H1 (cell line): ENCODE measurements around the gene NOD2. TPM values are rescaled to one million over a fixed set of nuclear protein-coding genes. Genes with fewer than 3 reads are reported as not detected.

Source experiments
- CTCF ChIA-PET: fragments of 300-600 bp; sonication (Branson Sonifier 250); formaldehyde crosslinking; loops from one replicate; lab custom pipeline; 2021; ENCODE audit not compliant: partially characterized antibody; lab: Charles Lee
- POLR2A ChIA-PET: fragments of 300-600 bp; sonication (Branson Sonifier 250); formaldehyde crosslinking; loops from one replicate; lab custom pipeline; 2021; ENCODE audit warnings: inconsistent platforms; ENCODE audit not compliant: partially characterized antibody; lab: Charles Lee
- DNase-seq, 2 experiments: peaks; one replicate each; pipeline versions ENCODE4 v3.0.0 to v3.0.0-alpha.2; 2010 to 2022; ENCODE audit warnings: low spot score in 2 of 2, low read depth in 1 of 2, mixed read lengths in 1 of 2
- FAIRE-seq: peaks from 2 replicates; lab custom pipeline; 2011; peaks lifted over from hg19 to GRCh38; lab: Jason Lieb, UNC
- H2AFZ ChIP-seq: 2 replicates; pipeline ENCODE4 v1.8.1; 2012; ENCODE audit warnings: low read length, inconsistent platforms
- H2AK5ac ChIP-seq: 2 replicates; pipeline ENCODE4 v1.6.1; 2013; ENCODE audit warnings: low read depth, low read length
- H2BK120ac ChIP-seq: replicated peaks from 2 replicates; pipeline ENCODE3; 2013; ENCODE audit warnings: low read depth, low read length, inconsistent platforms
- H2BK12ac ChIP-seq: 2 replicates; pipeline ENCODE4 v1.6.1; 2013; ENCODE audit warnings: low read depth, low read length
- H2BK15ac ChIP-seq: 2 replicates; pipeline ENCODE4 v1.6.1; 2013; ENCODE audit warnings: low read length
- H2BK20ac ChIP-seq: 2 replicates; pipeline ENCODE4 v1.6.1; 2013; ENCODE audit warnings: low read length
- H2BK5ac ChIP-seq: 2 replicates; pipeline ENCODE4 v1.6.1; 2013; ENCODE audit warnings: low read depth, low read length
- H3K14ac ChIP-seq: 2 replicates; pipeline ENCODE4 v1.6.1; 2013; ENCODE audit warnings: inconsistent platforms; ENCODE audit not compliant: insufficient read length
- H3K18ac ChIP-seq: 2 replicates; pipeline ENCODE4 v1.6.1; 2013; ENCODE audit warnings: low read length; ENCODE audit errors: extremely low read depth
- H3K23ac ChIP-seq: 2 replicates; pipeline ENCODE4 v1.6.1; 2013; ENCODE audit warnings: inconsistent platforms; ENCODE audit not compliant: insufficient read length
- H3K23me2 ChIP-seq: 2 replicates; pipeline ENCODE4 v1.6.1; 2013; ENCODE audit warnings: low read depth, low read length
- H3K27ac ChIP-seq: 2 replicates; pipeline ENCODE4 v1.6.1; 2011; ENCODE audit warnings: low read depth, low read length, inconsistent platforms
- H3K27me3 ChIP-seq, 4 experiments: replicated peaks in 1 of 4; 1 replicate in 1 of 4; 2 replicates in 3 of 4; pipeline versions ENCODE4 v1.6.1 to v1.8.1; 2011 to 2013; ENCODE audit warnings: low read length in 3 of 4, mild to moderate bottlenecking in 3 of 4, inconsistent platforms in 2 of 4, mixed read lengths in 2 of 4, moderate library complexity in 1 of 4; ENCODE audit not compliant: control insufficient read depth in 3 of 4, insufficient read depth in 3 of 4; ENCODE audit errors: extremely low read depth in 1 of 4
- H3K36me3 ChIP-seq, 4 experiments: 2 replicates each; pipeline versions ENCODE4 v1.6.1 to v1.8.1; 2011 to 2013; ENCODE audit warnings: mild to moderate bottlenecking in 4 of 4, low read length in 3 of 4, moderate library complexity in 2 of 4, control low read depth in 1 of 4, inconsistent platforms in 1 of 4; ENCODE audit not compliant: insufficient read depth in 4 of 4, control insufficient read depth in 2 of 4
- H3K4ac ChIP-seq: replicated peaks from 2 replicates; pipeline ENCODE3; 2013; ENCODE audit warnings: low read length, low read depth, mixed read lengths, inconsistent platforms; ENCODE audit not compliant: insufficient read length
- H3K4me1 ChIP-seq, 4 experiments: replicated peaks in 1 of 4; 1 replicate in 1 of 4; 2 replicates in 3 of 4; pipeline versions ENCODE4 v1.6.1 to v1.8.1; 2011 to 2013; ENCODE audit warnings: low read length in 3 of 4, inconsistent platforms in 2 of 4, mixed read lengths in 1 of 4; ENCODE audit not compliant: insufficient read depth in 4 of 4, control insufficient read depth in 3 of 4
- H3K4me2 ChIP-seq, 2 experiments: 2 replicates each; pipeline versions ENCODE4 v1.6.1 to v1.8.1; 2011 to 2013; ENCODE audit warnings: low read depth in 2 of 2, low read length in 2 of 2, control low read depth in 1 of 2, inconsistent platforms in 1 of 2, mild to moderate bottlenecking in 1 of 2; ENCODE audit not compliant: insufficient read depth in 1 of 2
- H3K4me3 ChIP-seq, 4 experiments: fragments of 200-600, 300-600 bp in 1 of 4; sonication (generic), shearing (Covaris generic), sonication (Bioruptor Twin) in 1 of 4; 2 replicates each; pipeline versions ENCODE4 v1.5.1 to v1.8.1; 2011 to 2016; ENCODE audit warnings: low read length in 4 of 4, low read depth in 3 of 4, control low read depth in 2 of 4, inconsistent platforms in 2 of 4, mild to moderate bottlenecking in 2 of 4, mixed read lengths in 1 of 4, moderate library complexity in 1 of 4; ENCODE audit not compliant: insufficient read depth in 2 of 4; ENCODE audit errors: extremely low read depth in 1 of 4
- H3K56ac ChIP-seq: replicated peaks from 2 replicates; pipeline ENCODE3; 2013; ENCODE audit warnings: low read depth, mild to moderate bottlenecking, mixed read lengths, low read length, inconsistent platforms; ENCODE audit not compliant: insufficient read length
- H3K79me1 ChIP-seq: 2 replicates; pipeline ENCODE4 v1.6.1; 2013; ENCODE audit warnings: low read depth, low read length, control low read depth
- H3K79me2 ChIP-seq, 2 experiments: 2 replicates each; pipeline versions ENCODE4 v1.6.1 to v1.8.1; 2012 to 2013; ENCODE audit warnings: low read length in 2 of 2, mild to moderate bottlenecking in 2 of 2, inconsistent platforms in 1 of 2; ENCODE audit not compliant: insufficient read depth in 2 of 2, control insufficient read depth in 1 of 2
- H3K9ac ChIP-seq, 4 experiments: replicated peaks in 1 of 4; 1 replicate in 1 of 4; 2 replicates in 3 of 4; pipeline versions ENCODE4 v1.6.1 to v1.8.1; 2011 to 2013; ENCODE audit warnings: low read depth in 3 of 4, low read length in 3 of 4, control low read depth in 2 of 4, mild to moderate bottlenecking in 2 of 4, moderate library complexity in 2 of 4, inconsistent platforms in 1 of 4; ENCODE audit errors: extremely low read depth in 1 of 4
- H3K9me3 ChIP-seq, 2 experiments: 2 replicates each; pipeline versions ENCODE4 v1.6.1 to v1.8.1; 2012 to 2013; ENCODE audit warnings: mild to moderate bottlenecking in 2 of 2, moderate library complexity in 2 of 2, control low read depth in 1 of 2, inconsistent platforms in 1 of 2, low read depth in 1 of 2, low read length in 1 of 2, mixed read lengths in 1 of 2; ENCODE audit not compliant: insufficient read depth in 2 of 2
- H4K20me1 ChIP-seq, 2 experiments: replicated peaks in 1 of 2; 2 replicates each; pipeline versions ENCODE3 to v1.8.1; 2011 to 2013; ENCODE audit warnings: inconsistent platforms in 2 of 2, low read length in 2 of 2, mild to moderate bottlenecking in 1 of 2; ENCODE audit not compliant: insufficient read depth in 2 of 2, control insufficient read depth in 1 of 2
- H4K5ac ChIP-seq: 2 replicates; pipeline ENCODE4 v1.6.1; 2013; ENCODE audit warnings: low read length, low read depth, mixed read lengths, inconsistent platforms; ENCODE audit not compliant: insufficient read length
- H4K8ac ChIP-seq: 2 replicates; pipeline ENCODE4 v1.8.0; 2013; ENCODE audit warnings: mild to moderate bottlenecking, moderate library complexity, low read length, inconsistent platforms; ENCODE audit not compliant: insufficient read depth; ENCODE audit errors: extremely low read depth
- H4K91ac ChIP-seq: replicated peaks from 2 replicates; pipeline ENCODE3; 2013; ENCODE audit warnings: low read length, mixed read lengths, inconsistent platforms; ENCODE audit not compliant: insufficient read length
- ATF3 ChIP-seq: IDR thresholded peaks from 2 replicates; pipeline ENCODE4 v1.6.1; 2011; ENCODE audit warnings: low read depth, mild to moderate bottlenecking, low read length; ENCODE audit not compliant: insufficient read depth
- BCL11A ChIP-seq, 2 experiments: IDR thresholded peaks; one replicate each; pipeline ENCODE4 v1.6.1; 2011; ENCODE audit warnings: low read depth in 2 of 2, low read length in 2 of 2, mild to moderate bottlenecking in 2 of 2
- EGR1 ChIP-seq: IDR thresholded peaks from 2 replicates; pipeline ENCODE4 v1.6.1; 2011; ENCODE audit warnings: low read depth, low read length, borderline replicate concordance
- EP300 ChIP-seq, 2 experiments: IDR thresholded peaks; 1 replicate in 1 of 2; 2 replicates in 1 of 2; pipeline ENCODE4 v1.6.1; 2011 to 2012; ENCODE audit warnings: low read depth in 2 of 2, low read length in 2 of 2, mild to moderate bottlenecking in 2 of 2, borderline replicate concordance in 1 of 2, inconsistent platforms in 1 of 2, moderate library complexity in 1 of 2
- GABPA ChIP-seq: IDR thresholded peaks from 2 replicates; pipeline ENCODE4 v1.6.1; 2011; ENCODE audit warnings: mild to moderate bottlenecking, low read length, moderate library complexity, borderline replicate concordance; ENCODE audit not compliant: insufficient read depth
- JUN ChIP-seq: IDR thresholded peaks from 2 replicates; pipeline ENCODE4 v1.6.1; 2011; ENCODE audit warnings: low read depth, mild to moderate bottlenecking, improper control_type of control experiment, low read length
- KDM5A ChIP-seq: fragments of 200-600 bp; IDR thresholded peaks from 2 replicates; pipeline ENCODE4 v1.7.1; 2012; ENCODE audit warnings: mild to moderate bottlenecking, low read length, inconsistent platforms, mixed read lengths
- NANOG ChIP-seq: IDR thresholded peaks from 2 replicates; pipeline ENCODE4 v1.6.1; 2011; ENCODE audit warnings: low read length, low read depth, mild to moderate bottlenecking, inconsistent platforms; ENCODE audit not compliant: insufficient read depth, poor library complexity, severe bottlenecking
- NRF1 ChIP-seq: IDR thresholded peaks from 2 replicates; pipeline ENCODE4 v1.6.1; 2011; ENCODE audit warnings: mild to moderate bottlenecking, low read depth, low read length, improper control_type of control experiment
- SIRT6 ChIP-seq: IDR thresholded peaks from one replicate; pipeline ENCODE4 v1.7.1; 2012; ENCODE audit warnings: low read length, inconsistent platforms
- SUZ12 ChIP-seq: fragments of 200-600 bp; sonication (generic); IDR thresholded peaks from 2 replicates; pipeline ENCODE4 v1.6.1; 2012; ENCODE audit warnings: mild to moderate bottlenecking, inconsistent platforms, low read length, moderate library complexity, mixed read lengths
- TAF7 ChIP-seq: optimal IDR thresholded peaks from 2 replicates; pipeline ENCODE3; 2011; ENCODE audit warnings: low read depth, mild to moderate bottlenecking, inconsistent platforms, low read length, moderate library complexity, borderline replicate concordance
- TEAD4 ChIP-seq: IDR thresholded peaks from 2 replicates; pipeline ENCODE4 v1.6.1; 2012; ENCODE audit warnings: low read depth, low read length, inconsistent platforms, mixed read lengths
- ZNF274 ChIP-seq: IDR thresholded peaks from 2 replicates; pipeline ENCODE4 v1.7.0; 2012; ENCODE audit warnings: low read length, borderline replicate concordance; ENCODE audit errors: extremely low read depth
- WGBS, 2 experiments: shearing (Covaris generic) in 1 of 2; methylation state at CpG; one replicate each; pipeline versions ENCODE4 v1.1.6 to v1.1.7; 2013 to 2015; ENCODE audit warnings: low lambda C conversion rate in 2 of 2, mixed read lengths in 2 of 2, inconsistent platforms in 1 of 2, low coverage in 1 of 2, missing lambda C conversion rate in 1 of 2; ENCODE audit not compliant: insufficient replicate concordance in 2 of 2, insufficient coverage in 1 of 2, insufficient read length in 1 of 2; ENCODE audit errors: extremely low coverage in 1 of 2, missing lambda C conversion rate in 1 of 2; 5-methylcytosine and 5-hydroxymethylcytosine counted together
- polyA plus RNA-seq, 7 experiments: library from polyadenylated mRNA; depleted of rRNA in 3 of 7; stranded (reverse) in 5 of 7; unstranded in 2 of 7; fragments of >200 nt in 5 of 7; fragments of 200-250 nt in 2 of 7; gene quantifications; 1 replicate in 5 of 7; 2 replicates in 1 of 7; 4 replicates in 1 of 7; pipeline versions ENCODE4 v1.2.1 to v1.2.3, GENCODE V29; 2011 to 2013; ENCODE audit warnings: missing spikeins in 2 of 7, mixed read lengths in 2 of 7
- total RNA-seq: library from RNA; stranded (reverse); fragmentation: NEBNext Ultra II Directional; extraction: Animal tissue kit (Norgen Biotek cat#: 25700); gene quantifications from 2 replicates; pipeline ENCODE4 v1.2.1, GENCODE V29; 2021

The NOD2 gene
- total and polyA plus RNA-seq, 2 of the 8 experiments (the other 6 are each of a cell fraction or from before 2014, with no cell fraction given), result 0.37 to 0.42 TPM

- no peak overlapping the region for H2BK15ac ChIP-seq
- no peak for FAIRE-seq
- H3K9ac ChIP-seq, result no peak overlapping the region
- H2BK120ac ChIP-seq, result no peak overlapping the region
- H3K4ac ChIP-seq, result no peak overlapping the region
- H3K27me3 ChIP-seq, result no peaks in the 10 kb centered on the region
- no peak overlapping the region for H2AFZ ChIP-seq
- H4K5ac ChIP-seq, result no peak overlapping the region
- H4K91ac ChIP-seq, result no peak overlapping the region
- no peak overlapping the region for H3K27ac ChIP-seq
- WGBS, 2 experiments, result 74% methylated on average over 3 of the region's 3 CpGs; no CpG with 5 or more reads in 1 of the 2 experiments
- no peak overlapping the region for H3K23ac ChIP-seq
- DNase-seq, result no peak
- ChIA-PET POLR2A (interaction anchor here (1.1 kb wide), 1 partner anchor 13 kb away, joined by 4 read pairs; no protein-coding TSS in a partner anchor), CTCF (interaction anchor here (0.8 to 4.8 kb wide), 8 partner anchors 11 to 151 kb away, joined by 3 to 42 read pairs (median 3); no protein-coding TSS in a partner anchor)
- H3K4me1 ChIP-seq, result peaks cover 3 to 12% (median 5%) of the 10 kb centered on the region in 4 experiments; a peak in 6 of 7 replicates
- H3K56ac ChIP-seq, result no peak overlapping the region
- H3K79me2 ChIP-seq, result no peaks in the 10 kb centered on the region
- no peak overlapping the region for H2BK12ac ChIP-seq
- no peak overlapping the region for H2AK5ac ChIP-seq
- H3K79me1 ChIP-seq, result no peaks in the 10 kb centered on the region
- H4K20me1 ChIP-seq, result no peaks in the 10 kb centered on the region
- no peak overlapping the region for H3K14ac ChIP-seq
- no peaks in the 10 kb centered on the region for H3K23me2 ChIP-seq
- no peaks in the 10 kb centered on the region for H3K9me3 ChIP-seq
- H3K36me3 ChIP-seq, result no peaks in the 10 kb centered on the region
- no peak overlapping the region for H4K8ac ChIP-seq
- no peak overlapping the region for H3K4me3 ChIP-seq
- no peak overlapping the region for H2BK5ac ChIP-seq
- no peak overlapping the region for H3K4me2 ChIP-seq
- no peak overlapping the region for H2BK20ac ChIP-seq
- H3K18ac ChIP-seq, result no peak overlapping the region
- TF ChIP-seq NANOG (no peak), TAF7 (no peak), SIRT6 (no peak), JUN (no peak), ATF3 (no peak), SUZ12 (no peak), BCL11A (IDR thresholded peaks at IDR 0.05; ENCODE audit: low read depth in 2 of 2, low read length in 2 of 2) (no peak), GABPA (no peak), TEAD4 (no peak), EP300 (IDR thresholded peaks at IDR 0.05; ENCODE audit: borderline replicate concordance in 1 of 2, low read depth in 2 of 2, low read length in 2 of 2) (no peak), ZNF274 (no peak), KDM5A (no peak), EGR1 (no peak), NRF1 (no peak)
Measured at GRCh38 chr16:50744881-50745280, 51.5 kb downstream of the NOD2 start.
